HG03575 (cell line): ENCODE results near the gene NBEA.
"Not testable (repeated sequence)": the region's sequence is repeated elsewhere in the genome, so short reads cannot be mapped to it uniquely, and the experiment has no call there.

Experiments used
- ATAC-seq: cut with Tn5 transposase; IDR thresholded peaks from one replicate; pipeline ENCODE4 v1.9.1; 2021; ENCODE audit not compliant: unreplicated experiment, insufficient number of reproducible peaks, low FRiP score; ENCODE audit errors: extremely low read depth

NBEA gene

GRCh38 chr13:35346494-35346893, 404.4 kb downstream of the NBEA start:
- no peak for ATAC-seq

- no peak for ATAC-seq
Measured at GRCh38 chr13:35347679-35348205, 405.7 kb downstream of the NBEA start.

GRCh38 chr13:35349052-35349451, 407.0 kb downstream of the NBEA start:
- ATAC-seq = no peak

GRCh38 chr13:35349673-35350278, 407.7 kb downstream of the NBEA start:
- peak; percentile 75 for ATAC-seq

GRCh38 chr13:35354285-35354684, 412.2 kb downstream of the NBEA start:
- no peak for ATAC-seq

- ATAC-seq = no peak
Measured at GRCh38 chr13:35354882-35355281, 412.8 kb downstream of the NBEA start.

GRCh38 chr13:35356572-35356971, 414.5 kb downstream of the NBEA start:
- ATAC-seq = no peak

- no peak for ATAC-seq
Measured at GRCh38 chr13:35365883-35366282, 423.8 kb downstream of the NBEA start.

- ATAC-seq = no peak
Measured at GRCh38 chr13:35367586-35367985, 425.5 kb downstream of the NBEA start.

- ATAC-seq = no peak
Measured at GRCh38 chr13:35378939-35379338, 436.9 kb downstream of the NBEA start.

GRCh38 chr13:35379663-35380062, 437.6 kb downstream of the NBEA start:
- ATAC-seq = no peak

- no peak for ATAC-seq
Measured at GRCh38 chr13:35387682-35388250, 445.7 kb downstream of the NBEA start.

- no peak for ATAC-seq
Measured at GRCh38 chr13:35388441-35389355, 446.6 kb downstream of the NBEA start.

- ATAC-seq = no peak
Measured at GRCh38 chr13:35389535-35389934, 447.5 kb downstream of the NBEA start.

GRCh38 chr13:35392768-35393167, 450.7 kb downstream of the NBEA start:
- ATAC-seq = no peak

- ATAC-seq = no peak
Measured at GRCh38 chr13:35393886-35394285, 451.8 kb downstream of the NBEA start.

GRCh38 chr13:35408285-35408684, 466.2 kb downstream of the NBEA start:
- ATAC-seq = not testable (repeated sequence)

GRCh38 chr13:35411059-35411744, 469.1 kb downstream of the NBEA start:
- no peak for ATAC-seq

GRCh38 chr13:35448465-35448864, 506.4 kb downstream of the NBEA start:
- ATAC-seq = no peak
